Pulmonary artery endothelial cell (primary cell): Measurements from ENCODE around the gene NCAPH2. TPM values are rescaled to one million over a fixed set of nuclear protein-coding genes. Genes with fewer than 3 reads are reported as not detected.

Experiments
- DNase-seq: peaks from one replicate; pipeline ENCODE4 v3.0.0-alpha.2; 2011; ENCODE audit warnings: low read depth, low spot score
- total RNA-seq: library from RNA; depleted of rRNA; stranded (reverse); fragments of >200 nt; gene quantifications from 2 replicates; pipeline ENCODE4 v1.2.3, GENCODE V29; 2014

Gene NCAPH2
- total RNA-seq, 1 donor from 2014 or later, result 32.1 TPM

DNA sequence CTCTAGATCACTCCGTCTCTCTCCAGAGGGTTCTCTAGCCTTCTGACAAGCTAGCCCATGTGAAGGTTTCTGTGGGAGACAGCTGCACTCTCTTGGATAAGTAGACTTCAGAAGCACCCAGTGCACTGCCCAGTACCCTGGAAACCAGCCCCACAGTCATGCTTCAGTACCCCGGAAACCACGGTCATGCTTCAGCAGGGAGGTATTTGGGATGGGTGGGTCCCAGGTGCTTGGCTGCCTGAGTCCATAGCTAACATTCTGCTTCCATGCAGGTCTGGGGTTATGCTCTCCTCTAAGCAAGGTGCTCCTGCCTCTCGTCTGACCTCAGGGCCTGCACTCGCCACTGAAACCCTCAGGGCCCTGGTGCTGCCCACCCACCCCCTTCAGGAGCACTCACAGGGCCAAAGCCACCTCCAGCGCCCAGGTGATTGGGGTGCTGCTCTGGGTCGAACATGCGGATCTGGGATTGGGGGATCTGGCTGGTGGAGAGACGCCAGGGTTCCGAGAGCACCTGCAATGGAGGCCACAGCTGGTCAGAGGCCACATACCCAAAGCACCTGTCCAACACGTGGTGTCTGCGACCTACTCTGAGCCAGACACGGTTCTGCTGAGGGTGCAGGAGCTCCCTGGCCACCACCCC lies 62.0 kb downstream of the NCAPH2 start:
- no peak for DNase-seq

DNA sequence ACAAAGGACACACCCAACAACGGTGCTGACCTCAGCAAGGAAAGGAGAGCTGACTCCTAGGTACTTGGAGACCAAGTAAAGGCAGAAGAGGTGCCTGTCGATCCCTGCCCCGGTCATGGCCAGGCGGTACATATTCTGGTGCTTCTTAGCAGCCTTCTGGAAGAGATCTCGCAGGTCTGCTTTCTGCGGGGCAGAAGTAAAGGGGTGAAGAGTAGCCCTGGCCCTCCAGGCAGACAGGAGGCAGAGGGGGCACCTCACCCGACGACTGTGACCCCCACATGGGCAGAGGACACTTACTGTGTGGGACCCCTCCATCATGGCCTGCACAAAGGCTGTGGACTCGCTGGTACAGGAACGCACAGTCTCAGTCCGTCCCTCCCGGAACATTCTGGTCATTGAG lies 62.8 kb downstream of the NCAPH2 start:
- no peak for DNase-seq

DNA sequence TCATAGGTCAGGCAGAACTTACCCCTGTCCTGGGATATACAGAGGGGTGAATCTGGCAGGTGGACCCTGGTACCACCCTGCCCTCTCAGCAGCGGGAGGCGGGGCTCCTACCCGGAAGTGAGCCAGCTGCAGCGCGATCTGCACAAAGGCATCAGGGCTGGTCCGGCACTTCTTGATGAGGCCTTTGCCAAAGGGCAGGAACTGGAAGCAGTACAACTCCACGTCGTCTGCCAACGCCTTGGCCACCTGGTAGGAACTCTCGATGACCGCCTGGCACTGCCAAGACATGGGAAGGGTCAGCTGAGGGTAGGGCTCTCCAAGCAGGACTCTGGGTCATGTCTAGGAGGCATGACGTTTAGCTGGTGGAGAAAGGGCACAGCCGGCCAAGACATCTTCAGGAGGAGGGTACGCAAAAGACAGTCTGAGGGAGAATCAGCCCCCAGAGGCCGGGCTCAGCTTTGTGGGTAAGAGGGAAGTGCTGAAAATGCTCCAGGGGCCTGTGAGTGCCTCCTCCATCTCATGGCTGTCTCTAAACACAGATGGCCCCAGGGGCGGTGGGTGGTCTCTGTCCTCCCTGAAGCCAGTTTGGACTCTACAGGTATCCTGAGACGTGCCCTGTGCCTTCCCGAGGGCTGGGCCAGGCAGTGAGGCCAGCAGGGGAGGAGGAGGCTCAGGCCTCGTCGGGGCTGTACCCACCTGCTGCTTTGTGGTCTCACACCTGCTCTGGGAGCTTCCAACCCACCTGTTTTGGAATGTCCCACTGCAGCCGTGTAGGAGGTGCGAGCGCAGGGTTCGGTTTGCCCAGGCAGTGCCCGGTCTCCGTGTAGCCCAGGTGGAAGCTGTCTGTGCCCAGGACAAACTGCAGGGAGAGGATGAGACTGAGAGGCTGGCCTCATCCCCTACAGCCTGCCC lies 63.5 kb downstream of the NCAPH2 start:
- no peak for DNase-seq

DNA sequence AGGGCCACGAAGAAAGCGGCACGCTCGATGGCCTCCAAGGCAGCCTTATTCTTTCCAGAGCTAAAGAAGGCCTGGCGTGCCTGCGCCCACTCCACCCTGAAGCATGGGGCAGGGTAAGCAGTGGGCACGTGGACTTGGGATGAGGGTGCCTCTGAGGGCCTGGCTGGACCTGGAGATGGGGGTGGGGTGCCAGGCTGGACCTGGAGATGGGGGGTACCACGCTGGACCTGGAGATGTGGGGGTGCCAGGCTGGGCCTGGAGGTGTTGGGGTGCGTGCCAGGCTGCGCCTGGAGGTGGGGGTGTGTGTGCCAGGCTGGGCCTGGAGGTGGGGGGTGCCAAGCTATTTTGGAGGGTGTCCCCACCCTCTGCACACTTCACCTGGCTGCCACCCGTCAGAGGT lies 64.9 kb downstream of the NCAPH2 start:
- DNase-seq, result no peak

DNA sequence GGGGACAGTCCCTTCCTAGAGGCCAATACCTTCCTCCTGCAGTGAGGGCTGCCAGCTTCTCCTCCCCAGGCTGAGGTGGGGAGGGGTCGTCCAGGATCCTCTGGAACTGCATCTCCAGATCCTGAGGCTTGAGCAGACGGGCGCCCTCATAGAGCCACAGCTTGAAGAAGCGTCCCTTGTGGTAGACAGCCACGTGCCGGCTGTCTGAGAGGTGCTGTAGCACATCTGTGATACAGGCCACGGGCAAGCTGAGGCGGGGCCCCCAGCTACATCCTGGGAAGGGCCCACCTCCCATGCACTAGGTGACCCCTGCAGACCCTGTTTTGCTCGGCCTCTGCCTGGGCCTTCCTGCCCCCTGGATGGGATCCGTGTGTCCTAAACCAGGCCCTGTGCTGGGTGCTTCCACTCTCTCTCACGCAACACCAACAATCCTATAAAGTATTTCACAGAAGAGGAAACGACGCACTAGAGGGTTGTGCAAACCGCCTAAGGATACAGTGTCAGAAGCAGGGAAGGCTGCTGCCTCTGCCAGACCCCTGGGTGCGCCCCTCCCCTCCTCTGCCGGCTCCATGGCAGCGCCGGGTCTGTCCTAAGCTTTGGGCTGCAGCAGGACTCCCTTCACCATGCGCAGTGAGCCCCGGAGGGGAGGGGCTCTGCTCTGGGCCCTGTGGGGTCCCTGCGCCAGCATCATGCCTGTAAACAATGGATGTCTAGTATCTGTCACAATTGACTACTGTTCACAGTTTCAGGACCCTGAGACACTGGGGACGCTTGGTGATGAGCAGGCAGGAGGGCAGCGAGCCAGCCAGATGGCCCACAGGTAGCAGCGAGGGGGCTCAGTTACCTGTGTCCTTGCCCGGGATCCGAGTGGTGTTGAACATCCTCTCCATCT lies 65.7 kb downstream of the NCAPH2 start:
- no peak for DNase-seq

DNA sequence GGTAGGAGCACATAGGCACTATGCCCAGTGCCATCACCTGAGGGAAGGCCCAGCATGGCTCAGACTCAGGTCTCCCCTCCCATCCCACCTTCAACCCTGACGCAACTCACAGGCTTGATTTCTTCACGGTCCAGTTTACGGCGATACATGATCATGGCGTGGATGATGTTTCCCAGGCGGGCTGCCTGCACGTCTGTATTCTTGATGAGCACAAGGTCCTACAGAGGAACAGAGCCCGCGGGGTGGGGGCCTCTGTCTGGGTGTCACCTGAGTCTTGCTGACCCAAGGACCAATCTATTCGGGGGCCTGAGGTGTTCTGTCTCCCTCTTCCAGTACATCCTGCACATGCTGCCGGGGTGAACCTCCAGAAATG lies 66.3 kb downstream of the NCAPH2 start:
- DNase-seq, result no peak

Other genes starting within 250 kb of the NCAPH2 start
- 54.2 TPM in 2 replicates for gene MAPK12, start 246.5 kb upstream of the NCAPH2 start, total RNA-seq
- gene MAPK11, start 237.8 kb upstream of the NCAPH2 start, total RNA-seq, result 16.3 and 23.3 TPM in 2 replicates
- 55.5 and 65.2 TPM in 2 replicates for gene PLXNB2, start 200.6 kb upstream of the NCAPH2 start, total RNA-seq
- gene DENND6B, start 181.2 kb upstream of the NCAPH2 start, total RNA-seq, result 1.1 and 1.3 TPM in 2 replicates
- gene PPP6R2, start 164.9 kb upstream of the NCAPH2 start, total RNA-seq, result 62.3 and 72.9 TPM in 2 replicates
- gene SBF1, start 33.2 kb upstream of the NCAPH2 start, total RNA-seq, result 42.0 and 58.1 TPM in 2 replicates
- gene ADM2, start 26.7 kb upstream of the NCAPH2 start, total RNA-seq, result 0.18 and 0.20 TPM in 2 replicates
- gene MIOX, start 21.4 kb upstream of the NCAPH2 start, total RNA-seq, result not detected in 2 replicates
- 29.5 and 33.4 TPM in 2 replicates for gene LMF2, start 522 bp upstream of the NCAPH2 start, total RNA-seq
- 1.8 and 2.3 TPM in 2 replicates for gene SCO2, start 17.4 kb downstream of the NCAPH2 start, total RNA-seq
- 11.3 and 14.4 TPM in 2 replicates for gene TYMP, start 21.8 kb downstream of the NCAPH2 start, total RNA-seq
- not detected in 2 replicates for gene KLHDC7B, start 37.7 kb downstream of the NCAPH2 start, total RNA-seq
- gene SYCE3, start 54.7 kb downstream of the NCAPH2 start, total RNA-seq, result not detected in 2 replicates
- 0.92 and 2.7 TPM in 2 replicates for gene CPT1B, start 70.2 kb downstream of the NCAPH2 start, total RNA-seq
- gene CHKB, start 74.6 kb downstream of the NCAPH2 start, total RNA-seq, result 25.3 and 27.5 TPM in 2 replicates
- 0.11 and 0.13 TPM in 2 replicates for gene MAPK8IP2, start 92.6 kb downstream of the NCAPH2 start, total RNA-seq
- 11.2 and 13.1 TPM in 2 replicates for gene ARSA, start 119.9 kb downstream of the NCAPH2 start, total RNA-seq
- 12.2 and 15.1 TPM in 2 replicates for gene SHANK3, start 164.6 kb downstream of the NCAPH2 start, total RNA-seq
- 0.13 TPM in 1 of 2 replicates, not detected in the other for gene ACR, start 230.0 kb downstream of the NCAPH2 start, total RNA-seq